ENCODE data around the gene CORO2A.

The CORO2A gene

DNA sequence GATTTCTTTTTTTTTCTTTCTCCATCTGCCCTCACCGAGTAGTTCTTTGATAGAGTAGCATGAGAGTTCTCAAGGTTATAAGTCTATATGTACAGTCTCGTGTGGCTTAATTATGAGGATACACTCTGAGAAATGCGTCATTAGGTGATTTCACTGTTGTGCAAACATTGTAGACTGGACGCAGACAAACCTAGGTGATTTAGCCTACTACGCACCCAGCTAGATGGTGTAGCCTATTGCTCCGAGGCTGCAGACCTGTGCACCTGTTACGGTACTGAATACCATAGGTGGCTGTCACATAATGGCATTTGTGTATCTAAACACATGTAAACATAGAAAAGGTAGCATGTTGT is 26.9 kb upstream of the CORO2A start:
- no peak for DNase-seq

GRCh38 chr9:98218562-98219363 is 26.3 kb upstream of the CORO2A start:
- no peak for DNase-seq

GRCh38 chr9:98217255-98217654 is 24.8 kb upstream of the CORO2A start:
- no peak for DNase-seq

DNA sequence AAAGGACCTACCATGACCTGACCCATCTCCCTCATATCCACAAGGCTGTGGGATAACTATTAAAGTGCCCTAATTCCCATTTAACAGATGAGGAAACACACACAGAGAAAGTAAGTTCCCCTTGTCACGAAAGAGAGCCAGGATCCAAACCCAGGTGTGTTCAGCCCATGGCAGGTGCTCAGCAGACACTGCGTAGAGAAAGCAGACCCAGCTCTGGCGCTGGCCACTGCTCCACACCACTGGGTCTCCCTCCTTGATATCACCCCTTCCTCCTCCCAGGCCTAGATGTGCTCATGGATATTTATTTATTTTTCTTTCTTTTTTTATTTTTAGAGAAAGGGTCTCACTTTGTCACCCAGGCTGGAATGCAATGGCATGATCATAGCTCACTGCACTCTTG is 24.0 kb upstream of the CORO2A start:
- no peak for DNase-seq

GRCh38 chr9:98215821-98216220 is 23.4 kb upstream of the CORO2A start:
- DNase-seq, result no peak

- DNase-seq, result no peak
These were observed 22.8 kb upstream of the CORO2A start for GRCh38 chr9:98215271-98215670.

DNA sequence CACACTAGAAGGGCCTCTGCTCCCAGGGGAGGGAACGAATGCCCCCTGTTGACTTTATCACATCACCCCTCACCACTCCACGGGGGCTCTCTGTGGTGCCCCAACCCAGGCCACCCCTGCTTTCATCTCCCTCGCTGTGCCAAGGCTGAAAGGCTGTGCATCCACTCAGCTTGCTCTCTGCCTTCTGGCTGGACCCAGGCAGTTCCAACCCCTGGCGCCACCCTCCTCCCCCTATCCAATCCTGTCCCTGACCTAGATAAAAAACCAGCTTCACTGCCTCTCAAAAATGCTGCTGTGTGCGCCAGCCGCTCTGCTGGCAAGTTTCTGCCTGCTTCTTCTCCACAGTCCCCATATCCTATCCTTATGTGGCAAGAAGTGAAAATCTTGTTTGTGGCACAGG is 22.4 kb upstream of the CORO2A start:
- no peak for DNase-seq

DNA sequence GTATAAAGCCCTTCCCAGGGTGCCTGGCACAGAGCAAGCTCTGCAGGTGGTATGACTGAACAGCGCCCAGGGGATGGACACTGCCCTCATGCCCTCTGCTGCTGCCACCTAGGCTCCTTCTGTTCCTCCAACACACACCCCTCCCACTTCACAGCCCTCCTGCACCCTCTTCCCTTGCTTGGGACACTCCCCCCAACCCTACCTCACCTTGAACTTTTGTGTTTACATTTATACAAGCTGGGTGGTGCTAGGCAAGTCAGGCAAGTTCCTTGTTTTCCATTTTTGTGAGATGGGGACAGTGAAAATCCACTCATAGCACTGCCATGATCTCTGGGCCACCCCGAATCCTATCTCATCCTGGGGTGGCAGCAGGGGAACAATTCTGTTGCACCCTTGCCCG is 18.8 kb upstream of the CORO2A start:
- no peak for DNase-seq

DNA sequence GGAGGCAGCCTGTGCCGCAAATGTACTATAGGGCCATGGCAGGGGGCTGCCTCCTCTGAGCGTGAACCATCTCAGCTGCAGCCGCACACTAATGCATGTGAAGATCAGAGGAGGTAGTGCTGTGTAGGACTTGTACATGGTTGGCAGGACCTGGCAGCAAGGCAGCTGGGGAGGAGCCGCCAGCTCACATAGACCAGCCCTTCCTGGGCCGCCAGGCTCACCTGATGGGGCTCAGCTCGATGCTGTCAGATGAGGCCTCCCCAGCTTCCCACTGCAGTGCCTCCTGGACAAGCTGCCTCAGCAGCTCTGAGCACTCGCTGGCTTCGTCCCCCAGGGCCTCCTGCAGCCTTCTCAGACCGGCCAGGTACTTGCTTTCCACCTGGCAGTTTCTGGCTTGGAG is 18.0 kb upstream of the CORO2A start:
- no peak for DNase-seq

DNA sequence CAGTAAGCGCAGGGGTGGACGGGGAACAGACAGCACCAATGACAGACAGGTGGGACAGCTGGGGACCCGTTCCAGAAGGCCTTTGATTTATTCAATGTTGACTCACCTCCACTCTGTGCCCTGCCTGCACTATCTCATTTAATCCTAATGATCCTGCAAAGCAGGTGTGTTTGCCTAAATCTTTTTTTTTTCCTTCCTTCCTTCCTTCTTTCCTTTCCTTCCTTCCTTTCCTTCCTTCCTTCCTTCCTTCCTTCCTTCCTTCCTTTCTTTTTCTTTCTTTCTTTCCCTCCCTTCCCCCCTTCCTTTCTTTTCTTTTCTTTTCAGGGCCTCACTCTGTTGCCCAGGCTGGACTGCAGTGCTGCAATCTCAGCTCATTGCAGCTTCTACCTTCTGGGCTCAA is 17.1 kb upstream of the CORO2A start:
- DNase-seq, result no peak

DNA sequence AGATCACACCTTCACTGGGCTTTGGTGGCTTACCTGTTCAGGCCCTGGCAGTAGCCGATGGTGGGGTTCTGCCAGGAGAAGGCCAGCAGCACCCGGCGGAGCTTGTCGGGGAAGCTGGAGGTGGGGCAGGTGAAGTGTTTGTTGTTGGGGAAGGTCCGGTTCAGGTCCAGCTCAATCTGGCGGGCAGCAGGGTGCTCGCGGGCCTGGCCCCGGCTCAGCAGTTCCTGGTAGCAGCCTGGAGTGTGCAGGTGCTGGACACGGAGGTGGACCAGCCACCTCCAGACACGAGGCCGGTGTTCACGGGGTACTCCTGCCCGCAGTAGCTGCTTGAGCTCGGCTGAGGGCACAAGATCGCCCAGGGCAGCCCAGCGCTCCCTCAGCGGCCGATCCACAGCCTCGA is 16.2 kb upstream of the CORO2A start:
- DNase-seq, result no peak

DNA sequence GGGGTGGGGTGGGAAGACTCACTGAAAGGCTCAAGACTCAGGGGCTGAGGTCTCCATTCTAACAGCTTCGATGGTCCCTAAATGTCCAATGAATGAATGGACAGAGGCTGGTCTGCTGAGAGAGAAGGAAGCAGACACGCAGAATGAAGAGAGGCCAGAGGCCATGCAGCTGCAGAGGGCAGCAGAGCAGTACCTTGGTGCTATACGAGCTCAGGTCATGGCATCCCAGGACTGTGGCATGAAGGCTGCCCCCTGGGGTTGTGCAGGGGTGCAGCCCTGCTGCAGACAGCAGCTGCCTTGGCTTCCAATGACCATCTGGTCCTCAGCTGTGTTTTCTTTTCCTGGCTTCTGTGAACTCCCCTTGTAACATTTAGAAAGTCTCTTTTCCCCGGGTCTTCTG is 15.2 kb upstream of the CORO2A start:
- no peak for DNase-seq

DNA sequence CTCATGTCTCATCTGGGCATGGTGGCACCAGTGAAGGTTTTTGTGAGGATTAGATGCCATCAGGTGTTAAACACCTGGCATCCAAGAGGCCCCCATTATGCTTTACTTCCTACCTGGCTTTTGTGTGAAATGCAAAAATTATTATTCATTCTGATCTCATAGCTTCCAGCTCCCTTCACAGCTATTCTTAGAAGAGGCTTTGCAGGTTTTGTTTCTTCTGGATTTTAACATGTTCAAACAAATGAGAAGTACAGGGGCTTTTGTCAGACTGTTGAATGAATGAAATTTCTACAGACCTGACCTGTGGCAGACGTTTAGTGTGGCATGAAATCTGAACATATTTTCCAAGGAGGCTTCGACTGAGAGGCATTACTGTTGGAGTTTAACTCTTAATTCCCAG is 14.3 kb upstream of the CORO2A start:
- DNase-seq, result no peak

GRCh38 chr9:98204692-98205091 is 12.3 kb upstream of the CORO2A start:
- DNase-seq, result no peak

GRCh38 chr9:98203153-98203552 is 10.7 kb upstream of the CORO2A start:
- no peak for DNase-seq

- no peak for DNase-seq
These were observed 9.8 kb upstream of the CORO2A start for GRCh38 chr9:98202252-98202651.

- DNase-seq, result no peak
These were observed 9.3 kb upstream of the CORO2A start for GRCh38 chr9:98201749-98202148.

GRCh38 chr9:98201102-98201501 is 8.7 kb upstream of the CORO2A start:
- DNase-seq, result no peak

GRCh38 chr9:98199388-98200033 is 7.1 kb upstream of the CORO2A start:
- DNase-seq, result no peak

DNA sequence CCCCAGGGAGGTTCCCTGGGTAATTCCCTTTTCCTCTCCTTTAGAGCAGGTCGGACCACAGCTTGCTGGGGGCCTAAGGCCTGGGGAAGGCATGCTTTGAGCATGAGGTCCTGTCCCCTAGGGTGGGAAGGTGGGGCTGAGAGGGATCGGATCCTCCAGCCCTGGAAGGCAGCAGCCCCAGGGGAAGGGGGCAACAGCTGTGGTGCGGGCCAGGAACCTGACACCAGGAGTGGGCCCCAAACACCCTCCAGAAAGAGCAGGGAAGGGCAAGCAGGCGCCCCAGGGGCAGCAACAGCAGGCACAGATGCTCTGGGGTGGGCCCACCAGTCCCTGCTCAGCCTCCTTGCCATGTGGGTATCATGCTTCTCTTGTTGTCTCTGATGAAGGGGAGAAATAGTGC is 3.2 kb upstream of the CORO2A start:
- peak; percentile 95 for DNase-seq

DNA sequence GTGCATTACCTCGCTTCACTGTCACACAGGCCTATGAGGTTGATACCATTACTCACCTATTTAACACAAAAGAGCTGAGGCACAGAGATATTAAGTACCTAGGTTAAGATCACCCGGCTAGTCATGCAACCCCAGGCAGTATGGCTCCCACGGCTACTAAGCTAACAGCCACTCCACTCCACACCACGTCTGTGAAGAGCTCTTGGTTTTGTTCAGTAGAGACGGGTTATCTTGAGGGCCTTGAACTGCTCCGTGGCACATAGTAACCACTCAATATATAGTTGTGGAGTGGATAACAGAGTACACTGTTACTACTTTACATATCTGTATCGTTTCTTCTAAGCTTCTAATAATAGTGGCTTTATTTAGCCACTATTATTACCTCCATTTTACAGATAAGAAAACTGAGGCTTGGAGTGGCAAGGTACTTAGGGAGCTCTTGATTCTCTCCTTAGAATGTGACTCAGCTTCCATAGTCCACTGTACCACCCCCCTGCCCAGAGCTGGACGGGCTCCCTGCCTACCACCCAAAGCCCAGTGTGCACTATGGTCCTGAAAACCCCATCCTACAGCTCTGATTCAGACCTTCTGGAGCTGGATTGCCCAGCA is 1.0 kb upstream of the CORO2A start:
- no peak for DNase-seq

- no peak for DNase-seq
These were observed 550 bp downstream of the CORO2A start for GRCh38 chr9:98191671-98192502.

GRCh38 chr9:98191181-98191608 is 1.2 kb downstream of the CORO2A start:
- DNase-seq, result no peak

DNA sequence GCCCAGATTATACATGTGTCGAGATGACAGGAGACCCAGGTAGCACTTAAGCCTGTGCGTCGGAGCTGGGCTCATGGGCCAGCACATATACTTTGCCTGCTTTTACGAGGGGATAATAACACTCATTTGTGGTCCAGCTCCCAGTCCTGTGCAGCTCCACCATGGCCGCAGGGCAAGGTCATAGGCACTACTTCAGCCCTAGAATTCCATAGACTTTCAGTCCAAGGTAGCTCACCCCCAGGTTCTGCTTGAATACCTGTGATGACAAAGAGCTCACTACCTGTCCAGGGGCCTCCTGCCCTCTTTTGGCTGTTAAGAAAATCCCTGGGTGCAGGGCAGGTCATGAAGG is 1.7 kb downstream of the CORO2A start:
- no peak for DNase-seq
